ENCODE measurements around the gene C1orf21.
"Not testable (repeated sequence)": the region's sequence is repeated elsewhere in the genome, so short reads cannot be mapped to it uniquely, and the experiment has no call there.

GRCh38 chr1:184612229-184612628, 225.4 kb downstream of the C1orf21 start:
- not testable (repeated sequence) for TF ChIP-seq POLR2A, SPI1, TAF1, POLR2AphosphoS5 (IDR thresholded peaks at IDR 0.05; ENCODE audit: low read depth, low read length)

Measured in GM12891 (cell line).